Measurements from ENCODE around the gene AHCY. TPM values are rescaled to one million over a fixed set of nuclear protein-coding genes. Genes with fewer than 3 reads are reported as not detected.
"Not testable (repeated sequence)": the region's sequence is repeated elsewhere in the genome, so short reads cannot be mapped to it uniquely, and the experiment has no call there.

The AHCY gene
- total RNA-seq, 1 experiment from 2014 or later, result 401 TPM

DNA sequence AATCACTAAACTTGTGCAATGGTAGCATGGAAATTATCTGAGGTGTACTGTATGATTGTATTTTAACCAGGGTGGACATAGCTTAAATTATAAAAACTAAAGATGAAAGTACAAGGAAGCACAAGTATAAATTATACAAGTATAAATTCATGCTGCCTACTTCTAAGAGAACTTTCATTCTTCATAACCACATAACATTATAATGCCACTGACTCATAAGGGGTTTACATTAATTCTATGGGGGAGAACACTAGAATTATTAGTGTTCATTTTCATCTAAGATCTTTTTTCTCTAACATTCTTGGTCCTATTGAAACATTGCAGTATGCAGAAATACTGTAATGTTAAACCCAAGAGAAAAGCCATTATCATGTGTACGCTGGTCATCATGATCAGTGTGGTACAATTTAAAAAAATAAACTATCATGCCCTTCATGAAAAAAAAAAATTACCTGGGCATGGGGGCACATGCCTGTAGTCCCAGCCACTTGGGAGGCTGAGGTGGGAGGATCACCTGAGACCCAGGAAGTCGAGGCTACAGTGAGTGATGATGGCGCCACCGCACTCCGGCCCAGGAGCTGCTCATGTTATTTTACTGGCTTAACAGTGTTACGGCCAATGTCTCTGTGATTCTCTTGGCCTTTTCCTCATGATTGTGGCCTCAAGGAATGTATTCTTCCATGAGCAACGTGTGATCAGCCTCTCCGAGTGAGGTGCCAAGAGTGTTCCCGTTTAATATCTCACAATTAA, 25.9 kb upstream of the AHCY start:
- no peak for ATAC-seq
- TF ChIP-seq, protein P1, sequence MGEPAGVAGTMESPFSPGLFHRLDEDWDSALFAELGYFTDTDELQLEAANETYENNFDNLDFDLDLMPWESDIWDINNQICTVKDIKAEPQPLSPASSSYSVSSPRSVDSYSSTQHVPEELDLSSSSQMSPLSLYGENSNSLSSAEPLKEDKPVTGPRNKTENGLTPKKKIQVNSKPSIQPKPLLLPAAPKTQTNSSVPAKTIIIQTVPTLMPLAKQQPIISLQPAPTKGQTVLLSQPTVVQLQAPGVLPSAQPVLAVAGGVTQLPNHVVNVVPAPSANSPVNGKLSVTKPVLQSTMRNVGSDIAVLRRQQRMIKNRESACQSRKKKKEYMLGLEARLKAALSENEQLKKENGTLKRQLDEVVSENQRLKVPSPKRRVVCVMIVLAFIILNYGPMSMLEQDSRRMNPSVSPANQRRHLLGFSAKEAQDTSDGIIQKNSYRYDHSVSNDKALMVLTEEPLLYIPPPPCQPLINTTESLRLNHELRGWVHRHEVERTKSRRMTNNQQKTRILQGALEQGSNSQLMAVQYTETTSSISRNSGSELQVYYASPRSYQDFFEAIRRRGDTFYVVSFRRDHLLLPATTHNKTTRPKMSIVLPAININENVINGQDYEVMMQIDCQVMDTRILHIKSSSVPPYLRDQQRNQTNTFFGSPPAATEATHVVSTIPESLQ (CRISPR knock-in tag; IDR thresholded peaks at IDR 0.05), result no peak
- no peak for TF ChIP-seq GABPB1 (CRISPR knock-in tag; IDR thresholded peaks at IDR 0.05)
- no peak for TF ChIP-seq CREB1 (CRISPR knock-in tag; IDR thresholded peaks at IDR 0.05)
- TF ChIP-seq, protein P2, sequence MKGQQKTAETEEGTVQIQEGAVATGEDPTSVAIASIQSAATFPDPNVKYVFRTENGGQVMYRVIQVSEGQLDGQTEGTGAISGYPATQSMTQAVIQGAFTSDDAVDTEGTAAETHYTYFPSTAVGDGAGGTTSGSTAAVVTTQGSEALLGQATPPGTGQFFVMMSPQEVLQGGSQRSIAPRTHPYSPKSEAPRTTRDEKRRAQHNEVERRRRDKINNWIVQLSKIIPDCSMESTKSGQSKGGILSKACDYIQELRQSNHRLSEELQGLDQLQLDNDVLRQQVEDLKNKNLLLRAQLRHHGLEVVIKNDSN (CRISPR knock-in tag; IDR thresholded peaks at IDR 0.05), result no peak
- no peak for TF ChIP-seq GTF2I (CRISPR knock-in tag; conservative IDR thresholded peaks at IDR 0.05)
- H3K27ac Mint-ChIP-seq, result no peak overlapping the region
- H3K4me1 Mint-ChIP-seq, result peaks cover 13% of the 10 kb centered on the region
- DNase-seq (ENCODE audit: low spot score), result no peak
- no peaks in the 10 kb centered on the region for H3K36me3 Mint-ChIP-seq
- no peaks in the 10 kb centered on the region; the same call in 1 of the 2 replicates for H3K27me3 Mint-ChIP-seq (ENCODE audit: low read depth)
- H3K9me3 Mint-ChIP-seq, result peaks cover 8% of the 10 kb centered on the region; the same call in 1 of the 2 replicates
- no peak overlapping the region for H3K4me3 Mint-ChIP-seq
- ChIA-PET POLR2A (interaction anchor here (0.7 kb wide), 1 partner anchor 76 kb away, joined by 5 read pairs; no protein-coding TSS in a partner anchor), CTCF (interaction anchor here (1.6 kb wide), 1 partner anchor 17 kb away, joined by 8 read pairs; no protein-coding TSS in a partner anchor)

DNA sequence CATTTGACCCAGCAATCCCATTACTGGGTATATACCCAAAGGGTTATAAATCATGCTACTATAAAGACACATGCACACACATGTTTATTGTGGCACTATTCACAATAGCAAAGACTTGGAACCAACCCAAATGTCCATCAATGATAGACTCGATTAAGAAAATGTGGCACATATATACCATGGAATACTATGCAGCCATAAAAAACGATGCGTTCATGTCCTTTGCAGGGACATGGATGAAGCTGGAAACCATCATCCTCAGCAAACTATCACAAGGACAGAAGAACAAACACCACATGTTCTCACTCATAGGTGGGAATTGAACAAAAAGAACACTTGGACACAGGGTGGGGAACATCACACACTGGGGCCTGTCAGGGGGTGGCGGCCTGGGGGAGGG, 25.1 kb upstream of the AHCY start:
- H3K36me3 Mint-ChIP-seq; ATAC-seq; H3K27ac Mint-ChIP-seq; H3K27me3 Mint-ChIP-seq (ENCODE audit: low read depth); DNase-seq (ENCODE audit: low spot score); POLR2A ChIA-PET; H3K9me3 Mint-ChIP-seq; H3K4me3 Mint-ChIP-seq: not testable (repeated sequence)
- H3K4me1 Mint-ChIP-seq, result peaks cover 15% of the 10 kb centered on the region
- CTCF ChIA-PET, result interaction anchor here (1.6 kb wide), 1 partner anchor 16 kb away, joined by 8 read pairs; no protein-coding TSS in a partner anchor

DNA sequence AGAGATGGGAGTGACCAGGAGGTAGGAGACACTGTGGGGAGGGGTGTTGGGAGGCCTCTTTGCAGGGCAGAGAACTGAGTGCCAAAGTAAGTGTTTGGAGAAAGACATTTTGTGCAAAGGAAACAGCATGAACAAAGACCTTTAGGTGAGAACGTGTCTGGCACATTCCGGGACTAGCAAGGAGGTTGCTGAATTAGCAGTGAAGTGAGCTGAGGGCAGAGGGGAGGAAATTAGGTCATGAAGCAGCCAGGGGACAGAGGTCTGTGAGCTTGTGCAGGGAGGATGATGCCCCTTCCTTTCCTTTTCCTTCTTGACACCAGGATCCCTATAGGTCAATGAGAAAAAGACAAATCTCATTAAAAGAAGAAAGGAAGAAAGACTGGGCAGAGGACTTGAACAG, 21.4 kb upstream of the AHCY start:
- no peaks in the 10 kb centered on the region; the same call in 1 of the 2 replicates for H3K27me3 Mint-ChIP-seq (ENCODE audit: low read depth)
- no peaks in the 10 kb centered on the region for H3K9me3 Mint-ChIP-seq
- peaks cover 33% of the 10 kb centered on the region for H3K4me1 Mint-ChIP-seq
- no peaks in the 10 kb centered on the region for H3K36me3 Mint-ChIP-seq
- POLR2A ChIA-PET, result no interaction called here
- H3K27ac Mint-ChIP-seq, result no peak overlapping the region
- no peak overlapping the region for H3K4me3 Mint-ChIP-seq
- no peak for TF ChIP-seq TCF7 (CRISPR knock-in tag; IDR thresholded peaks at IDR 0.05; ENCODE audit: low read depth)
- TF ChIP-seq, protein P3, sequence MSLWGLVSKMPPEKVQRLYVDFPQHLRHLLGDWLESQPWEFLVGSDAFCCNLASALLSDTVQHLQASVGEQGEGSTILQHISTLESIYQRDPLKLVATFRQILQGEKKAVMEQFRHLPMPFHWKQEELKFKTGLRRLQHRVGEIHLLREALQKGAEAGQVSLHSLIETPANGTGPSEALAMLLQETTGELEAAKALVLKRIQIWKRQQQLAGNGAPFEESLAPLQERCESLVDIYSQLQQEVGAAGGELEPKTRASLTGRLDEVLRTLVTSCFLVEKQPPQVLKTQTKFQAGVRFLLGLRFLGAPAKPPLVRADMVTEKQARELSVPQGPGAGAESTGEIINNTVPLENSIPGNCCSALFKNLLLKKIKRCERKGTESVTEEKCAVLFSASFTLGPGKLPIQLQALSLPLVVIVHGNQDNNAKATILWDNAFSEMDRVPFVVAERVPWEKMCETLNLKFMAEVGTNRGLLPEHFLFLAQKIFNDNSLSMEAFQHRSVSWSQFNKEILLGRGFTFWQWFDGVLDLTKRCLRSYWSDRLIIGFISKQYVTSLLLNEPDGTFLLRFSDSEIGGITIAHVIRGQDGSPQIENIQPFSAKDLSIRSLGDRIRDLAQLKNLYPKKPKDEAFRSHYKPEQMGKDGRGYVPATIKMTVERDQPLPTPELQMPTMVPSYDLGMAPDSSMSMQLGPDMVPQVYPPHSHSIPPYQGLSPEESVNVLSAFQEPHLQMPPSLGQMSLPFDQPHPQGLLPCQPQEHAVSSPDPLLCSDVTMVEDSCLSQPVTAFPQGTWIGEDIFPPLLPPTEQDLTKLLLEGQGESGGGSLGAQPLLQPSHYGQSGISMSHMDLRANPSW (CRISPR knock-in tag; conservative IDR thresholded peaks at IDR 0.05; ENCODE audit: low read depth), result no peak
- TF ChIP-seq, protein P4, sequence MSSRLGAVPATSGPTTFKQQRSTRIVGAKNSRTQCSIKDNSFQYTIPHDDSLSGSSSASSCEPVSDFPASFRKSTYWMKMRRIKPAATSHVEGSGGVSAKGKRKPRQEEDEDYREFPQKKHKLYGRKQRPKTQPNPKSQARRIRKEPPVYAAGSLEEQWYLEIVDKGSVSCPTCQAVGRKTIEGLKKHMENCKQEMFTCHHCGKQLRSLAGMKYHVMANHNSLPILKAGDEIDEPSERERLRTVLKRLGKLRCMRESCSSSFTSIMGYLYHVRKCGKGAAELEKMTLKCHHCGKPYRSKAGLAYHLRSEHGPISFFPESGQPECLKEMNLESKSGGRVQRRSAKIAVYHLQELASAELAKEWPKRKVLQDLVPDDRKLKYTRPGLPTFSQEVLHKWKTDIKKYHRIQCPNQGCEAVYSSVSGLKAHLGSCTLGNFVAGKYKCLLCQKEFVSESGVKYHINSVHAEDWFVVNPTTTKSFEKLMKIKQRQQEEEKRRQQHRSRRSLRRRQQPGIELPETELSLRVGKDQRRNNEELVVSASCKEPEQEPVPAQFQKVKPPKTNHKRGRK (CRISPR knock-in tag; IDR thresholded peaks at IDR 0.05; ENCODE audit: borderline replicate concordance), result no peak
- TF ChIP-seq, protein P5, sequence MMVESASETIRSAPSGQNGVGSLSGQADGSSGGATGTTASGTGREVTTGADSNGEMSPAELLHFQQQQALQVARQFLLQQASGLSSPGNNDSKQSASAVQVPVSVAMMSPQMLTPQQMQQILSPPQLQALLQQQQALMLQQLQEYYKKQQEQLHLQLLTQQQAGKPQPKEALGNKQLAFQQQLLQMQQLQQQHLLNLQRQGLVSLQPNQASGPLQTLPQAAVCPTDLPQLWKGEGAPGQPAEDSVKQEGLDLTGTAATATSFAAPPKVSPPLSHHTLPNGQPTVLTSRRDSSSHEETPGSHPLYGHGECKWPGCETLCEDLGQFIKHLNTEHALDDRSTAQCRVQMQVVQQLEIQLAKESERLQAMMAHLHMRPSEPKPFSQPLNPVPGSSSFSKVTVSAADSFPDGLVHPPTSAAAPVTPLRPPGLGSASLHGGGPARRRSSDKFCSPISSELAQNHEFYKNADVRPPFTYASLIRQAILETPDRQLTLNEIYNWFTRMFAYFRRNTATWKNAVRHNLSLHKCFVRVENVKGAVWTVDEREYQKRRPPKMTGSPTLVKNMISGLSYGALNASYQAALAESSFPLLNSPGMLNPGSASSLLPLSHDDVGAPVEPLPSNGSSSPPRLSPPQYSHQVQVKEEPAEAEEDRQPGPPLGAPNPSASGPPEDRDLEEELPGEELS (CRISPR knock-in tag; IDR thresholded peaks at IDR 0.05), result no peak
- CTCF ChIA-PET, result interaction anchor here (0.6 to 1.6 kb wide), 2 partner anchors 12 to 134 kb away, joined by 3 to 12 read pairs; no protein-coding TSS in a partner anchor
- ATAC-seq (no peak; the same call in 1 of the 2 replicates), DNase-seq (ENCODE audit: low spot score) (no peak)
